Posterior vena cava (tissue), 2 donors: ENCODE data around the gene SUN5. TPM values are rescaled to one million over a fixed set of nuclear protein-coding genes. Genes with fewer than 3 reads are reported as not detected.
A peak's percentile ranks its signal among the peaks of the same experiment; 100 is the strongest.
"Not testable (repeated sequence)": the region's sequence is repeated elsewhere in the genome, so short reads cannot be mapped to it uniquely, and the experiment has no call there.

Experiments
- DNase-seq: peaks from one replicate; pipeline ENCODE4 v3.0.0-alpha.2; 2020; ENCODE audit warnings: low spot score
- intact Hi-C, 2 donors: fragments of 100-400 bp; cut with DNase I; formaldehyde crosslinking; loops; one replicate each; pipeline versions ENCODE4 v1.14.1 to v1.14.2; 2022 to 2023
- total RNA-seq, 2 donors: library from RNA; stranded (reverse); fragmentation: NEBNext Ultra II Directional; extraction: Animal tissue kit (Norgen Biotek cat#: 25700); gene quantifications; one replicate each; pipeline ENCODE4 v1.2.1, GENCODE V29; 2021
- donor health status: DM: yes; HTN: yes; CAD: no.
- donor health status: DM: yes; HTN: yes; CAD: no.

The SUN5 gene
- total RNA-seq, 2 donors from 2014 or later = not detected

- intact Hi-C loops = no loop called here
- peak; percentile 66 for DNase-seq
Observed at GRCh38 chr20:32960222-32960518, 44.1 kb downstream of the SUN5 start.

DNA sequence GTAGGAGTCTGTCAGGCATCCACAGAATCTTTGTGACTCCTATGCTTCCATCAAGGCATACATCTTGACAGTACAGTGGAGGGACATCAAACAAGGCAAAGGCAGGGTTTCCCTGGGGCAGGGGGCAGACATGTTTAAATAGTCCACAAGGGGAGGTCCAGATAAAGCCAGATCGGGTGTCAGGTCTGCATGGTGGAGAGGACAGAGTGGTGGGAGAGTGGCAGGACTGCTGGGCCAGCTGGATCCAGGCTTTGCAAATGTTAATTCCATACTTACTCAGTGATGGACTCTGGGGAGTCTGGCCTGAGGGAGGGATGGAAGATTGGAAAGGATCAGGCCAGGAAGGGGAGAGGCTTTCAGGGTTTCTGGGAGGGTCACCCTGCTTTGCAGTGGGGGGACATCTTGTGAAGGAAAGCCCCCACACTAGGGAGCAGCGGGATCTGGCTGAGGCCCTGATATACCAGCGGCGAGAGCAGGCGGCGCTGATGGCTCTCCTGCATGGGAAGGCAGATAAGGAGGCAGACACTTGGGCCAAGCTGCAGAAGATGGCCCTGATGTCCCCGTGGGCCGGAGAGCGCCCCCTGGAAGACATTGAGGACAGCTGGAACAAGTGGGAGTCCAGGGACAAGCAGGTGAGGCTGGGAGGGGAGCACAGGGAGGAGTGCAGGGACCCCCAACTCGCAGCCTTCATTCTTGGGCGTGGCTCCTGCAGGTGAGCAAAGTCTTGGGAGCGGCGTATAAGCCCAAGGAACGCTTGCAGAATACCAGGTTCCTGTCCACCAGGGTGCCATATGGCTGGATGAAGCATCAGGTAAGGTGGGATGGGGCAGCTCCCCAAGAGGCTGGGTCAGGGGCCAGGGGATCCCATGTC lies 44.6 kb downstream of the SUN5 start:
- peak; percentile 67 for DNase-seq
- intact Hi-C loops = no loop called here

- peak; percentile 47 for DNase-seq
- intact Hi-C loops = no loop called here
Observed at GRCh38 chr20:32958574-32958973, 45.7 kb downstream of the SUN5 start.

- intact Hi-C loops = no loop called here
- no peak for DNase-seq
Observed at GRCh38 chr20:32957459-32957858, 46.8 kb downstream of the SUN5 start.

DNA sequence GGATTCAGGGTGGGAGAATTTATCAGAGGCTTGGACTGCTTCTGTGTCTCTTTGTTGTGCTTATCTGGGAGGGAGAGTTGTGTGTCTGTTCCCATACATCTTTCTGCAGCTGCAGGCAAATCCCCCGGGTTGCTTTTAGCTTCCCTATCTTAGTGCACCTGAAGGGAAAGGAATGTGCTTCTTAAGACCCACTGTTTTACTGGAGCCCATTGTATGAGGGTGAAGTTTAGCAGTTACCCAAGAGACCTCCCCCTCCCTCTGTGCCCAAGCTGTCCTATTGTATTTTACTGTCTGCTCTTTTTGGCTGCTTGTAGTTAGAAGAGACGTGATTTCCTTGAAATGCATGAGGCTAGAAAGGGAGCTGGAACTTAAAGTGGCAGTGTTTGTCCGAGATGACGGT lies 53.7 kb downstream of the SUN5 start:
- DNase-seq, intact Hi-C loops: not testable (repeated sequence)

DNA sequence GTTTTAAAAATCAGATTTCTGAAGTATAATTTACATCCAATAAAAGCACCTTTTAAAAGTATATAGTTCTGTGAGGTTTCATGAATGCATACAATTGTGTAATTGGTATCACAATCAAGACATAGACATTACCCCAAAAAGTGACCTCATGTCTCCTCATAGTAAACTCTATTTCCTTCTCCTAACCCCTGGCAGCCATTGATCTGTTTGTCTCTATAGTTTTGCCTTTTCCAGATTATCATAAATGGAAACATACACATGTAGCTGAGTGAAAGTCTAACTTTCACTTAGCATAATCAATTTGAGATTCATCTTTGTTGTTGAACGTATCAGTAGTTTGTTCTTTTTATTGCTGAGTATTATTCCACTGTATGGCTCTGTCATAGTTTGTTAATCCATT lies 57.6 kb downstream of the SUN5 start:
- intact Hi-C loops = no loop called here
- DNase-seq = no peak

DNA sequence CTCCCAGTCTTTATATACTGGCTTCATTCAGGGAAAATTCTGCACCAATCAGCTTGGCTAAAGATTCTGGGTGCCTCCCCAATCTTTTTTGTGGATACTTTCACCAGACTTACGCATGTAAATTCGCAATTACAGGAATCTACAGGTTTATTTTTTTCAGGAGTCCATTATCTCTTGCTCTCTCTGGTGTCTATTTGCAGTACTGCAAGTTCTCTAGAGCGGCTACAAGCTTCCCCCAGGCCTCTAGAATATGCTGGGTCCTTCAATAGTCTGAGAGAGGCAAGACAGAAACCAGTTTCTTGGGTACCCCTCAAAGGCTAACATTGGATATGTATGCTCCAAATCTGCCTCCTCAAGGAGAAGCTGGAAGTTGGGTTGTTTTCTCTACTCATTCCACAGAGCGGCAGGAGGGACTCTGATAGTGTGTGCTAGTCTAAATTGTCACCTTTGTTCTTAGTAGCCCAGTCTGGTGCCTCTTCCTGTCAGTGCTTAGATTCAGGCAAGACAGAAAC lies 58.5 kb downstream of the SUN5 start:
- intact Hi-C loops = no loop called here
- no peak for DNase-seq

- intact Hi-C loops = no loop called here
- DNase-seq = no peak
Observed at GRCh38 chr20:32943490-32944052, 60.7 kb downstream of the SUN5 start.

DNA sequence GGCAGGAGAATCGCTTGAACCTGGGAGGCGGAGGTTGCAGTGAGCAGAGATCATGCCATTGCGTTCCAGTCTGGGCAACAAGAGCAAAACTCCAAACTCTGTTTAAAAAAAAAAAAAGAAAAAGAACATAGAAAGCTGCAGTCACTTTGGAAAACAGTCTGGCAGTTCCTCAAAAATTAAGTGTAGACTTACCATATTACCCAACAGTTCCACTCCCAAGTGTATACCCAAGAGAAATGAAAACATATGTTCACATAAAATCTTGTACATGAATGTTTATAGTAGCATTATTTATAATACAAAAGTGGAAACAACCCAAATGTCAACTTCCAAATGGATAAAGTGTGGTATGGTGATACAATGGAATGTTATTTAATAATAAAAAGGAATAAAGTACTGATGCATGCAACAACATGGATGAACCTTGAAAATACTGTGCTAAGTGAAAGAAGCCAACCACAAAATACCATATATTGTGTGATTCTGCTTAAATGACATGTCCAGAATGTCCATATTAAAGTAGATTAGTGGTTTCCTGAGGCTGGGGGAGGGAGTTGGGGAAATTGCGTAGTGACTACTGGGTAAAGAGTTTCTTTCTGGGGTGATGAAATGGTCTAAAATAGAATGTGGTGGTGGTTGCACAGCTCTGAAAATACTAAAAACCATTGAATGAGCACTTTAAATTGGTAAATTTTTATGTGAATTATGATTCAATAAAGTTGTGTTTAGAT lies 62.9 kb downstream of the SUN5 start:
- DNase-seq = no peak
- intact Hi-C loops = no loop called here

DNA sequence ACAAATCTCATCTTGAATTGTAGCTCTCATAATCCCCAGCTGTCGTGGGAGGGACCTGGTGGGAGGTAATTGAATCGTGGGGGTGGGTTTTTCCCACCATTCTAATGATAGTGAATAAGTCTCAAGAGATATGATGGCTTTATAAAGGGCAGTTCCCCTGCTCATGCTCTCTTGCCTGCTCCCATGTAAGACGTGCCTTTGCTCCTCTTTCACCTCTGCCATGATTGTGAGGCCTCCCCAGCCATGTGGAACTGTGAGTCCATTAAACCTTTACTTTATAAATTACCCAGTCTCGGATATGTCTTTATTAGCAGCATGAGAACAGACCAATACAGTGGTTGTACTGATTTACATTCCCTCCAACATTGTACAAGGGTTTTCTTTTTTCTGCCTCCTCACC lies 69.7 kb downstream of the SUN5 start:
- no peak for DNase-seq
- intact Hi-C loops = no loop called here

Other genes starting within 250 kb of the SUN5 start
- under 1 TPM; 0.38 to 0.56 TPM for gene DNMT3B, start 242.0 kb downstream of the SUN5 start, total RNA-seq
- 100 to 1,000 TPM; 127 to 141 TPM for gene MAPRE1, start 184.5 kb downstream of the SUN5 start, total RNA-seq
- gene EFCAB8, start 145.5 kb downstream of the SUN5 start, total RNA-seq = under 1 TPM; 0.28 to 0.81 TPM
- not detected for gene BPIFB2, start 3.3 kb upstream of the SUN5 start, total RNA-seq
- gene BPIFB6, start 27.2 kb upstream of the SUN5 start, total RNA-seq = not detected
- not detected for gene BPIFB3, start 49.5 kb upstream of the SUN5 start, total RNA-seq
- gene BPIFB4, start 75.2 kb upstream of the SUN5 start, total RNA-seq = not detected
- not detected for gene BPIFA2, start 163.7 kb upstream of the SUN5 start, total RNA-seq
- gene BPIFA3, start 212.9 kb upstream of the SUN5 start, total RNA-seq = not detected
- gene BPIFA1, start 231.6 kb upstream of the SUN5 start, total RNA-seq = not detected